ENCODE results near the gene CTIF. TPM values are rescaled to one million over a fixed set of nuclear protein-coding genes. Genes with fewer than 3 reads are reported as not detected.
A peak's percentile ranks its signal among the peaks of the same experiment; 100 is the strongest.

The CTIF gene
- polyA plus RNA-seq, 10 donors: 25.4 to 43.6 (median 34.2) TPM

DNA sequence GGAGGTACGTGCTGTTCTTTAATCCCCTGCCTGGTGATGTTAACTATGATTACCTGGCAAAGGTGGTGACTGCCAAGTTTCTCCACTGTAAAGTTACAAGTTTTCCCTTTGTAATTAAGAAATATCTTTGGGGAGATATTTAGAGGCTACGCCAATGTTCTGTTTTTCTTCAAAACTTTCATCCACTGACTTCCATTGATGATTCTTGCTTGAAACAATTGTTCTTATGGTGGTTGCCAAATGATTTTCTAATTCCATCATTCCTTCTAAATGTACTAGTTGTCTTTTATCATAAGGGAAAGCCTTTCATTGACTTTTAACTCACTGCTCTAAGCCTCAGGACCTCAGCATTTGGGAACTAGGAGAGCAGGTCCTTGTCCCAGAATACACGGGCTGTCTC is 206.5 kb downstream of the CTIF start:
- DNase-seq: no peak

- DNase-seq: peak; percentile 71 to 87 (median 85)
Measured at GRCh38 chr18:48749768-48750167, 210.9 kb downstream of the CTIF start.

GRCh38 chr18:48750485-48751175 is 211.8 kb downstream of the CTIF start:
- DNase-seq: no peak

DNA sequence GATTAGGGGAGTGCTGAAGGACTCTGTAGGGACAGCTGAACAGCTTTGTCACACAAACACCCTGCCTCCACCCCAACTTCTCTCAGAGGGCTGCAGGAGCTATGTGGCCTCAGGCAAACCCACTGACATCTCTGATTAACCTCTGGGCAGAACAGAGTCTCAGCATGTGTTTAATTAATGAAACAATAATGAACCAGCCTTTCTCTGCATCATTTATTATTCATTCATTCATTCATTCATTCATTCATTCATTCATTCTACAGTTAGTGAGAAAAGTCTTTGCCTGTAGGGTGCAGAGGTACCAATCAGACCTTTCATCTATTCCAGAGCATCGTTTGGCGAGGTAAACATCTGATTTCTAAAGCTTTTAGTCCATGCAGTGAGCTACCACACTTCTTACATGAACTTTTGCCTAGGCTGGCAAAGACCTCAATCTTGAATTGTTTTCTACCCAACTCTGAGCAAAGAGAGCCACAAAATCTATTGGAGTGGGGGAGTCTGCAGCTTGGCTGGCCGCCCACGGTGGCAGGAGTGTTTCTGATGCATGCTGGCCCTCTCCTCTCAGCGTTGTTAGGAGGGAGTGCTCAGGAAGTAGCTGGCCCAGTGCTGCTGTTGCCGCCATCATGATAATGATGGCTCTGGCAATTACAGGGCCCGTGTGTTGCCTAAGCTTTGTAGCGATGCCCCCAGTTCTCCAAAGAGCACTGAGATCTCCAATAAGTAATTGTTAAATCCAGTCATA is 213.1 kb downstream of the CTIF start:
- no peak for DNase-seq

DNA sequence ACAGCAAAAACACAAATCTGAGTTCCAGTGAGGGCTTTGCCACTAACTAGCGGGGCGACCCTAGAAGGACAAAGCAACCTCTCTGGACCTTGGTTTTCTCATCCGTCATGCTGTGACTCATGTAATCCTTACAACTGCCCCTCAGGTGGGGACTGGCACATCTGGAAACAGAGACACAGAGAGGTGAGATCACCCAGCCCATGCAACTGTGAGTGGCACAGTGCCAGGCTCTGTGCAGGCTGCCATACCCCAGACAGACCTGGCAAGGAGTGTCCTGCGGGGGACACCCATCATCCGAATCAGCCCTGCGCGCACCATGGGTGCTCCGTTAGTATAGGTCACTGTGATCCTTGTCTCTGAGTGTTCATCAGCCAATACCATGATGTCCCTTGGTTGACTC is 213.6 kb downstream of the CTIF start:
- DNase-seq: no peak

GRCh38 chr18:48752928-48753327 is 214.1 kb downstream of the CTIF start:
- no peak for DNase-seq

DNA sequence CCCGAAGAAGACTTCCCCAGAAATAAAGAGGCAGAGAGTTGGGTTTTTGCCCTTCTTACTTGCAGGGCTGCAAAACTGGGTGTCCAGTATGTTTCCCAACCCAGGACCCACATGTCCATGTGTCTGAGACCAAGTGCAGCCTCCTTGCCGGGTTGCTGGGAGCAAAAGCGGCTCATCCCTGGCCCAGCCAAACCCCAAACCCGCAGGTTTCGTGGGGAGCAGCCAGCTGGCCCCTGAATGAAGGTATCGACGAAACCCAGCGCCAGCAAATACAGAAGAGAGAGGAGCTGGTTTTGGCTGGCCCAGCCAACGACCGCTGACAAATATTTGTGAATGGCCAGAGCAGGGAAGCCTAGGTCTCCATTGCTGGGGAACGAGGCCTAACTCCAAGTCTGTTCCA is 214.9 kb downstream of the CTIF start:
- DNase-seq: peak in 1 of 3 donors; percentile 50

DNA sequence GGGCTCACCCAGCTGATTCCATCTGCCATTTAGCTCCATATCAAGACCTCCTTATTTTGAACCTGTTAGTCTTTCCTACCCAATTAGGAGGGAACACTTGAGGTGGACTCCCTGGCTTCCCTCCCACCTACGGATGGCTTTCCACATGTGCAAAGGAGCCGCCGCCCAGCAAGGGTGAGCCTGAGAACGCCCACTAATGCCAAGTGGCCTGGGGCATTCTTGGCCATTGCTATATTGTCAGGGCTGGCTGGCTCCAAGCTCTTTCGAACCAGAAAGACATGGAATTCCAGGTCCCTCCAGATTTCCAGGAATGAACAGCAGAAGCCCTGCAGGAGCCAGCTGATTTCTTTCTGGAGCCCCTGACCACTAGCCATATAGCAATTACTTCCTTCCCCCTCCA is 215.7 kb downstream of the CTIF start:
- DNase-seq: no peak

DNA sequence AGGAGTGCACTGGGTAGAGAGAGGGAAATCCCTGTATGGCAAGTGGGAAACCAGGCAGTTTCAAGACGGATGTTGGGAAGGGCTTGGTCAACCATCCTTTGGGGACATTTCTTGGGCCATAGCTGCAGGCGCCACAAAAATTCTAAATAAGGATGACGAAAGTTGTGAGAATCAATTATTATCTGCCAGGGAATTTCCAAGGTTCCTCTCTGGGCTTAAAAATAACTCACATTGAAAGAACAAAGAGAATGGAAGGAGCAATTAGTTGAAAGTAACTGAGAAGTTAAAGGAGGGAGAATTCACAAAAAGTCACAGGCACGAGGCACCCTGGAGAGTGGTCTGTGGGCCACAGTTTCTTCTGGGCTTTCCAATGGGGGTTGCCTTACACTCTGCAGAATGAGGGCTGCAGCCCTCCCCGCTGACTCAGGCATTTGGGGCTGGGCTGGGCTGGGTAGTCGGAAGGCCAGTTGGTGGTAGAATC is 216.2 kb downstream of the CTIF start:
- DNase-seq: no peak

DNA sequence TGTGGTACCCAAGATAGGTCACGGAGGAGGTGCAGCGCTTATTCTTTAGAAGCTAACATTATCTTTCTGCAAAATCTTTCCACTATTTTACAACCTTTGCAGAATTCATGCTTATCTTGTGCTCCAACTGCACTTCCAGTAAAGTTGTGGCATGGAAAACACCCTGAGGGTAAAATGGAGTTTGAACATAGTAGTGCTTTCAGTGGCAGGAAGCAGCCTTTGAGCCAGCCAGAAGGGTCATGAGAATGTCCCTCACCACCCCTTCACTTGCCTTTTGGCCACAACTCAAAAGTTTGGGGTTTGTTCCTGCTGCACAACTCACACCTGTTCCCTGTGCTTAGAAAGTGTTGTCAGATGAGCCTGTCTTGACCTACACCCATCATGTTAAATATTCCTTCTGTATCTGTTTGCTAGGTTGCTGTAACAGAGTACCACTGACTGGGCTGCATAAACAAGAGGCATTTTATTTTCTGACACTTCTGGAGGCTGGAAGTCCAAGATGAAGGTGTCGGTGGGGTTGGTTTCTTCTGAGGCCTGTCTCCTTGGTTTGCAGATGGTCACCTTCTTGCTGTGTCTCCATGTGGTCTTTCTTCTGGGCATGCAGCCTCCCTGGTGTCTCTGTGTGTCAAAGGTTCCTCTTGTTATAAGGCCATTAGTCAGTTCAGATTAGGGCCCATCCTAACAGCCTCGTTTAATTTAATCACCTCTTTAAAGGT is 217.8 kb downstream of the CTIF start:
- DNase-seq: no peak

DNA sequence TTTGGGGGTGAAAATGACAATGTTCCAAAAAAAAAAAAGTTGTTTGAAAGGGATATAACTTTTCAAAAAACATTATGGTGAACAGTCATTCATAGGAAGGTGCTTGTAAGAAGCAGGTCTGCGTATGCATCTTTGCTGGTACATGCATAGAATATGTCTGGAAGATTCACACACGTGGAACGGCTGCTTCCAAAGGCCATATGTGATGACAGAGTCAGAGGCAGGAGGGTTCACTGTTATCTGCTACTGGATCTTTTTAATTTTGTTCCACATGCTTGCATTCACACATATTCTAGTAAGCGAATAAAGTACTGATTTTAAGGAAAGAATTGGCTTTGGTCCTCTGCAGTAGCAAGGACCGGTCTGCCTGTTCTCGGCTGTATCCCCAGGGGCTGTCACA is 218.5 kb downstream of the CTIF start:
- DNase-seq: no peak

- DNase-seq: no peak
Measured at GRCh38 chr18:48757906-48758305, 219.1 kb downstream of the CTIF start.

GRCh38 chr18:48761582-48761981 is 222.8 kb downstream of the CTIF start:
- DNase-seq: no peak

GRCh38 chr18:48762022-48762421 is 223.2 kb downstream of the CTIF start:
- DNase-seq: no peak

DNA sequence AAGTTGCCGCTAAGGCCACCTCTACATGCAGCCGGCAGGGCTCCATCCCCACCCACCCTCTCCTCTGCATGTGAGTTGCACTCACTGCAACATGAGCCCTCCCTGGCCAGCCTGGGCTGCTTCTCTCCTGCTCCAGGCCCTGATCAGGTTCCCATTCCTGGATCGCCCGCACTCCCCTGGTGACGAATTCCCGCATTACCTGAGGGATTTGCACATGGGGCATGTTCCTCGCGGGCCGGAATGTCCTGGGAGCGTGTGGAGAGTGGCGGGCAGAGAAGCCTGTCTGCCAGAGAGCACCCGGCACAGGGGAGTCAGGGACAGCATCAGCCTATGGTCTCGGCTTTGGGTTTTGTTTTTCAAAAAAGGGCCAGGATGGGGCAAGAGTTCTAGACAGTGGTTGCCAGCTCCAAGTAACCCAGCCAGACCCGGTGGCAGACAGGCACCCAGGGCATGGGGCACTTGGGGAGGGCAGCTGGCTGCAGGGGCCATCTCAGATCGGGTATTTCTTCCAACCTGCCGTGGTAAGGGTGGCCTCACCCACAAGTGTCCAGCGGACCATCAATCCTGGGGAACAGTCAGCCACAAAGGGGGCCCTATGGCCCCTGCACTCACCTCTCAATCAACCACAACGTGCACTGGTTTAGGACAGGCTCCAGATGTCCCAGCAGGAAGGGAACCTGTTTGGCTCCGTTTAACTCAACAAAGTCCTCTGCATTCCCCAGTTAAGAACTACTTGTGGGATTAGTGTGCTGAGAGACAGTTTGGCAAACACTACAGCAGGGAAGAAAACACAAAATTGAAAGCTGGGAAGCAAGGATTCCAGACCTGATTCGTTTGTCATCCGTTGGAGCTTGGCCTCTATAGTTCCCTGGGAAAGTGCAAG is 224.2 kb downstream of the CTIF start:
- no peak for DNase-seq

DNA sequence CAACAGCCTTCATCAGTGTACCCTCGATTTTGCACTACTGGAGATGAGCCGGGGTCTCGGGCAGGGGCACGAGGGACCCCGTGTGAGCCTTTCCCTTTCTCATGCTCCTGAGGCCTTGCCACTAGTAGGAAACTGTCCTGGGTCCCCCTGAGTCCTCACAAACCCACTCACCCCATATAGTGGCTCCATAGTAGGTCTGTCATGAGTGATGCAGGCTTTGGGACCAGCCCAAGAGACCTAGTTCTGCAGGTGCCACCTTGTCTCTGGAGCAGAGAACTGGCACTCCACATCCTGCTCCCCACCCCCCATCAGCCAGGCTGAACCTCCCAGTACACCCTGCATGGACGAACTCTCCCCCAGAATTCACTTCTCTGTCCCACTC is 224.9 kb downstream of the CTIF start:
- no peak for DNase-seq

DNA sequence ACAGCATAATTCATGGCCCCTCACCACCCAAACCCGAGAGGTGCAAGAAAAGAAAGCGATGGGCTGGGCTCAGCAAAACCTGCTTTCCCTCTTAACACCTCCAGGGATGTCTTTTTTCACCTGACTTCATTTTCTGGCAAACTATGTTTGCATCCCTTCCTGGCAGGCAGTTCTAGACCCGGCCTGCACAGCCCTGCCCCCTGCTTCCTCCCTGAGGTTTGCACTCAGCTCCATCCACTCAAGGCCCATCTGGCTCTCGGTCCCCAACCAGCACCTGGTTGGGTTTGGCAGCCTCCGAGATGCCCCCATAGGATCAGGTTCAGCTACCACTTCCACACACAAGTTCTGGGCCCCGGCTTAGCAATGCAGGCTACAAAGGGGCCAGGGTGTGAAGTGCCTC is 226.2 kb downstream of the CTIF start:
- no peak for DNase-seq

DNA sequence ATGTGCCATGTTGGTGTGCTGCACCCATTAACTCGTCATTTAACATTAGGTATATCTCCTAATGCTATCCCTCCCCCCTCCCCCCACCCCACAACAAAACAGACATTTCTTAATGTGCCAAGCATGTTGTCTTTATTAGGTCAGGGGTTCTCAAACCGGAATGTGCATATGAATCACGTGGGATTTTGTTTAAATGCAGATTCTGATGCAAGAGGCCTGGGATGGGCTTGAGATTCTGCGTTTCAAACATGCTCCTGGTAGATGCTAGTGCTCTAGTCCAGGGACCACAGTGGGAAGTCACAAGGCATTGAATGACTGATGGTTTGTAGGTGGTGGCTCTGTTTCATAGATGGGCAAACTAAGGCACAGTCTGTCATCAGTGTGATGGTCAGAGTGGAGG is 227.2 kb downstream of the CTIF start:
- DNase-seq: no peak

DNA sequence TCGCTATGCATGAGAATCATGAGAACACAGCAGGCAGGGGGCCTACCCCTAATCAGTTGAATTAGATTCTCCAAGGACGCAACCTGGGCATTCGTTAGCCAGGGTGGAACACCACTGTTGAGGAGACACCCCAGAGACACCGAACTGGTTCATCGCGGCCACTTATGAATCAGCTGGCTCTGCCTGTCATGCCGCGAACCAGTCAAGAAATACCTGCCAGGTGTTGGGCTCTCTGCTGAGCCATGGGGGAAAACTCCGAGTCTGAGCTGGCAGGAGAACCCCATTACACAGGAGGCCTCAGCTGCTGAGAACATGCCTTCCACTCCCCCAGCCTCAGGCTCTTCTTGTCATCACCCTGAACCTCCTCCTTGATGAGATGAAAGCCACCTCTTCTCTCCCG is 227.7 kb downstream of the CTIF start:
- DNase-seq: no peak

- DNase-seq: peak; percentile 65 to 76 (median 67)
Measured at GRCh38 chr18:48767090-48767690, 228.4 kb downstream of the CTIF start.

DNA sequence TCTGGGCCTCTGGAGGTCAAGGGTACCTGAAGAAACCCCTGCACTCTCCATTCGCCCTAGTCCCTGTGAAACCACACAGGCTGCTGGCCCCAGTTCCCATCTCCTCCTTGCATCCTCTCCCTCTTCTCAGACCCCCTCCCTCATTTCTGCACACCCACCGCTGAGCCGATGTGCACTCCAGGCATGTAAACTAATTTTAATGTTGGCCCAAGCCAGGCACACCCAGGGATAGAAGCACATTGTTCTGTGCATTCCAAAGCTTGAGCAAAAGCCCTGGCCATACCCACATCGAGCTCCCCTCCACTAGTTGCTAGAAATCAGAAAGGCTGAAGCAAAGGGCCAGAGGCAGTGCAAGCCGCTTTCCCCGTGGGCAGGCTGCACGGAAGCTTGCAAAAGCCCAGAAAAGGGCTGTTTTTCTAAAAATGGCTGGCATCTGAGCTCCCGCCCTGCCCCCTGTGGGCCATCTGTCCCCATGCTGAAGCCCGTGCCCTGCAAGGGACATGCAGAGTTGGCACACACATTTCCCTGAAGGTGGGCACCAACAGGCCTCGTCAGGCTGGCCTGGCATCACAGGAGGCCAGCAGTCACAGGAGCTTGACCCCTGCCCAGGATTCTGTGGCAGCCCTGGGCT is 230.3 kb downstream of the CTIF start:
- no peak for DNase-seq
